H1 (cell line): ENCODE data around the gene NRL. TPM values are rescaled to one million over a fixed set of nuclear protein-coding genes. Genes with fewer than 3 reads are reported as not detected.

Experiments
- CTCF ChIA-PET: fragments of 300-600 bp; sonication (Branson Sonifier 250); formaldehyde crosslinking; loops from one replicate; lab custom pipeline; 2021; ENCODE audit not compliant: partially characterized antibody; lab: Charles Lee
- POLR2A ChIA-PET: fragments of 300-600 bp; sonication (Branson Sonifier 250); formaldehyde crosslinking; loops from one replicate; lab custom pipeline; 2021; ENCODE audit warnings: inconsistent platforms; ENCODE audit not compliant: partially characterized antibody; lab: Charles Lee
- DNase-seq, 2 experiments: peaks; one replicate each; pipeline versions ENCODE4 v3.0.0 to v3.0.0-alpha.2; 2010 to 2022; ENCODE audit warnings: low spot score in 2 of 2, low read depth in 1 of 2, mixed read lengths in 1 of 2
- FAIRE-seq: peaks from 2 replicates; lab custom pipeline; 2011; peaks lifted over from hg19 to GRCh38; lab: Jason Lieb, UNC
- H2AFZ ChIP-seq: 2 replicates; pipeline ENCODE4 v1.8.1; 2012; ENCODE audit warnings: low read length, inconsistent platforms
- H2AK5ac ChIP-seq: 2 replicates; pipeline ENCODE4 v1.6.1; 2013; ENCODE audit warnings: low read depth, low read length
- H2BK120ac ChIP-seq: replicated peaks from 2 replicates; pipeline ENCODE3; 2013; ENCODE audit warnings: low read depth, low read length, inconsistent platforms
- H2BK12ac ChIP-seq: 2 replicates; pipeline ENCODE4 v1.6.1; 2013; ENCODE audit warnings: low read depth, low read length
- H2BK15ac ChIP-seq: 2 replicates; pipeline ENCODE4 v1.6.1; 2013; ENCODE audit warnings: low read length
- H2BK20ac ChIP-seq: 2 replicates; pipeline ENCODE4 v1.6.1; 2013; ENCODE audit warnings: low read length
- H2BK5ac ChIP-seq: 2 replicates; pipeline ENCODE4 v1.6.1; 2013; ENCODE audit warnings: low read depth, low read length
- H3K14ac ChIP-seq: 2 replicates; pipeline ENCODE4 v1.6.1; 2013; ENCODE audit warnings: inconsistent platforms; ENCODE audit not compliant: insufficient read length
- H3K18ac ChIP-seq: 2 replicates; pipeline ENCODE4 v1.6.1; 2013; ENCODE audit warnings: low read length; ENCODE audit errors: extremely low read depth
- H3K23ac ChIP-seq: 2 replicates; pipeline ENCODE4 v1.6.1; 2013; ENCODE audit warnings: inconsistent platforms; ENCODE audit not compliant: insufficient read length
- H3K23me2 ChIP-seq: 2 replicates; pipeline ENCODE4 v1.6.1; 2013; ENCODE audit warnings: low read depth, low read length
- H3K27ac ChIP-seq: 2 replicates; pipeline ENCODE4 v1.6.1; 2011; ENCODE audit warnings: low read depth, low read length, inconsistent platforms
- H3K27me3 ChIP-seq, 4 experiments: replicated peaks in 1 of 4; 1 replicate in 1 of 4; 2 replicates in 3 of 4; pipeline versions ENCODE4 v1.6.1 to v1.8.1; 2011 to 2013; ENCODE audit warnings: low read length in 3 of 4, mild to moderate bottlenecking in 3 of 4, inconsistent platforms in 2 of 4, mixed read lengths in 2 of 4, moderate library complexity in 1 of 4; ENCODE audit not compliant: control insufficient read depth in 3 of 4, insufficient read depth in 3 of 4; ENCODE audit errors: extremely low read depth in 1 of 4
- H3K36me3 ChIP-seq, 4 experiments: 2 replicates each; pipeline versions ENCODE4 v1.6.1 to v1.8.1; 2011 to 2013; ENCODE audit warnings: mild to moderate bottlenecking in 4 of 4, low read length in 3 of 4, moderate library complexity in 2 of 4, control low read depth in 1 of 4, inconsistent platforms in 1 of 4; ENCODE audit not compliant: insufficient read depth in 4 of 4, control insufficient read depth in 2 of 4
- H3K4ac ChIP-seq: replicated peaks from 2 replicates; pipeline ENCODE3; 2013; ENCODE audit warnings: low read length, low read depth, mixed read lengths, inconsistent platforms; ENCODE audit not compliant: insufficient read length
- H3K4me1 ChIP-seq, 4 experiments: replicated peaks in 1 of 4; 1 replicate in 1 of 4; 2 replicates in 3 of 4; pipeline versions ENCODE4 v1.6.1 to v1.8.1; 2011 to 2013; ENCODE audit warnings: low read length in 3 of 4, inconsistent platforms in 2 of 4, mixed read lengths in 1 of 4; ENCODE audit not compliant: insufficient read depth in 4 of 4, control insufficient read depth in 3 of 4
- H3K4me2 ChIP-seq, 2 experiments: 2 replicates each; pipeline versions ENCODE4 v1.6.1 to v1.8.1; 2011 to 2013; ENCODE audit warnings: low read depth in 2 of 2, low read length in 2 of 2, control low read depth in 1 of 2, inconsistent platforms in 1 of 2, mild to moderate bottlenecking in 1 of 2; ENCODE audit not compliant: insufficient read depth in 1 of 2
- H3K4me3 ChIP-seq, 4 experiments: fragments of 200-600, 300-600 bp in 1 of 4; sonication (generic), shearing (Covaris generic), sonication (Bioruptor Twin) in 1 of 4; 2 replicates each; pipeline versions ENCODE4 v1.5.1 to v1.8.1; 2011 to 2016; ENCODE audit warnings: low read length in 4 of 4, low read depth in 3 of 4, control low read depth in 2 of 4, inconsistent platforms in 2 of 4, mild to moderate bottlenecking in 2 of 4, mixed read lengths in 1 of 4, moderate library complexity in 1 of 4; ENCODE audit not compliant: insufficient read depth in 2 of 4; ENCODE audit errors: extremely low read depth in 1 of 4
- H3K56ac ChIP-seq: replicated peaks from 2 replicates; pipeline ENCODE3; 2013; ENCODE audit warnings: low read depth, mild to moderate bottlenecking, mixed read lengths, low read length, inconsistent platforms; ENCODE audit not compliant: insufficient read length
- H3K79me1 ChIP-seq: 2 replicates; pipeline ENCODE4 v1.6.1; 2013; ENCODE audit warnings: low read depth, low read length, control low read depth
- H3K79me2 ChIP-seq, 2 experiments: 2 replicates each; pipeline versions ENCODE4 v1.6.1 to v1.8.1; 2012 to 2013; ENCODE audit warnings: low read length in 2 of 2, mild to moderate bottlenecking in 2 of 2, inconsistent platforms in 1 of 2; ENCODE audit not compliant: insufficient read depth in 2 of 2, control insufficient read depth in 1 of 2
- H3K9ac ChIP-seq, 4 experiments: replicated peaks in 1 of 4; 1 replicate in 1 of 4; 2 replicates in 3 of 4; pipeline versions ENCODE4 v1.6.1 to v1.8.1; 2011 to 2013; ENCODE audit warnings: low read depth in 3 of 4, low read length in 3 of 4, control low read depth in 2 of 4, mild to moderate bottlenecking in 2 of 4, moderate library complexity in 2 of 4, inconsistent platforms in 1 of 4; ENCODE audit errors: extremely low read depth in 1 of 4
- H3K9me3 ChIP-seq, 2 experiments: 2 replicates each; pipeline versions ENCODE4 v1.6.1 to v1.8.1; 2012 to 2013; ENCODE audit warnings: mild to moderate bottlenecking in 2 of 2, moderate library complexity in 2 of 2, control low read depth in 1 of 2, inconsistent platforms in 1 of 2, low read depth in 1 of 2, low read length in 1 of 2, mixed read lengths in 1 of 2; ENCODE audit not compliant: insufficient read depth in 2 of 2
- H4K20me1 ChIP-seq, 2 experiments: replicated peaks in 1 of 2; 2 replicates each; pipeline versions ENCODE3 to v1.8.1; 2011 to 2013; ENCODE audit warnings: inconsistent platforms in 2 of 2, low read length in 2 of 2, mild to moderate bottlenecking in 1 of 2; ENCODE audit not compliant: insufficient read depth in 2 of 2, control insufficient read depth in 1 of 2
- H4K5ac ChIP-seq: 2 replicates; pipeline ENCODE4 v1.6.1; 2013; ENCODE audit warnings: low read length, low read depth, mixed read lengths, inconsistent platforms; ENCODE audit not compliant: insufficient read length
- H4K8ac ChIP-seq: 2 replicates; pipeline ENCODE4 v1.8.0; 2013; ENCODE audit warnings: mild to moderate bottlenecking, moderate library complexity, low read length, inconsistent platforms; ENCODE audit not compliant: insufficient read depth; ENCODE audit errors: extremely low read depth
- H4K91ac ChIP-seq: replicated peaks from 2 replicates; pipeline ENCODE3; 2013; ENCODE audit warnings: low read length, mixed read lengths, inconsistent platforms; ENCODE audit not compliant: insufficient read length
- ATF2 ChIP-seq: IDR thresholded peaks from 2 replicates; pipeline ENCODE4 v1.6.1; 2012; ENCODE audit warnings: low read length, inconsistent platforms
- CREB1 ChIP-seq: IDR thresholded peaks from 2 replicates; pipeline ENCODE4 v1.6.1; 2012; ENCODE audit warnings: inconsistent platforms
- JUN ChIP-seq: IDR thresholded peaks from 2 replicates; pipeline ENCODE4 v1.6.1; 2011; ENCODE audit warnings: low read depth, mild to moderate bottlenecking, improper control_type of control experiment, low read length
- KDM4A ChIP-seq: IDR thresholded peaks from one replicate; pipeline ENCODE4 v1.7.1; 2012; ENCODE audit warnings: low read depth, mild to moderate bottlenecking, moderate library complexity, low read length, inconsistent platforms; ENCODE audit not compliant: severe bottlenecking
- TAF1 ChIP-seq: IDR thresholded peaks from 2 replicates; pipeline ENCODE4 v1.6.1; 2011; ENCODE audit warnings: mild to moderate bottlenecking, low read depth, low read length
- YY1 ChIP-seq: IDR thresholded peaks from 2 replicates; pipeline ENCODE4 v1.6.1; 2011; ENCODE audit warnings: low read depth, mild to moderate bottlenecking, low read length
- WGBS, 2 experiments: shearing (Covaris generic) in 1 of 2; methylation state at CpG; one replicate each; pipeline versions ENCODE4 v1.1.6 to v1.1.7; 2013 to 2015; ENCODE audit warnings: low lambda C conversion rate in 2 of 2, mixed read lengths in 2 of 2, inconsistent platforms in 1 of 2, low coverage in 1 of 2, missing lambda C conversion rate in 1 of 2; ENCODE audit not compliant: insufficient replicate concordance in 2 of 2, insufficient coverage in 1 of 2, insufficient read length in 1 of 2; ENCODE audit errors: extremely low coverage in 1 of 2, missing lambda C conversion rate in 1 of 2; 5-methylcytosine and 5-hydroxymethylcytosine counted together
- polyA plus RNA-seq, 7 experiments: library from polyadenylated mRNA; depleted of rRNA in 3 of 7; stranded (reverse) in 5 of 7; unstranded in 2 of 7; fragments of >200 nt in 5 of 7; fragments of 200-250 nt in 2 of 7; gene quantifications; 1 replicate in 5 of 7; 2 replicates in 1 of 7; 4 replicates in 1 of 7; pipeline versions ENCODE4 v1.2.1 to v1.2.3, GENCODE V29; 2011 to 2013; ENCODE audit warnings: missing spikeins in 2 of 7, mixed read lengths in 2 of 7
- total RNA-seq: library from RNA; stranded (reverse); fragmentation: NEBNext Ultra II Directional; extraction: Animal tissue kit (Norgen Biotek cat#: 25700); gene quantifications from 2 replicates; pipeline ENCODE4 v1.2.1, GENCODE V29; 2021

The NRL gene
- total and polyA plus RNA-seq, 2 of the 8 experiments (the other 6 are each of a cell fraction or from before 2014, with no cell fraction given), result 1.1 to 2.2 TPM

- Histone ChIP-seq H4K8ac (peak within 1 kb of the TSS; percentile 97), H3K14ac (no peak within 1 kb of the TSS), H2AK5ac (peak within 1 kb of the TSS; percentile 100), H3K27me3 (no peaks in the 10 kb centered on the region), H3K4ac (peak within 1 kb of the TSS; percentile 96), H4K5ac (peak within 1 kb of the TSS; percentile 82), H2BK120ac (peak within 1 kb of the TSS; percentile 86), H2AFZ (peak within 1 kb of the TSS; percentile 98), H3K4me1 (peaks cover 5 to 13% (median 9%) of the 10 kb centered on the region in 4 experiments), H3K79me1 (peaks cover 5% of the 10 kb centered on the region), H2BK20ac (peak within 1 kb of the TSS; percentile 99), H3K36me3 (peaks cover 3 to 21% (median 10%) of the 10 kb centered on the region in 4 experiments; a peak in 6 of 8 replicates), H3K23me2 (peaks cover 8% of the 10 kb centered on the region), H3K23ac (peak within 1 kb of the TSS; percentile 19), H3K9ac (peak within 1 kb of the TSS; percentile 87 to 95 (median 90)), H4K91ac (peak within 1 kb of the TSS; percentile 93), H2BK5ac (peak within 1 kb of the TSS; percentile 99), H3K79me2 (peaks cover 0 to 21% of the 10 kb centered on the region in 2 experiments; a peak in 2 of 4 replicates), H2BK12ac (peak within 1 kb of the TSS; percentile 99), H2BK15ac (peak within 1 kb of the TSS; percentile 99; the same call in 1 of the 2 replicates), H4K20me1 (peaks cover 4 to 9% of the 10 kb centered on the region in 2 experiments), H3K4me2 (peak within 1 kb of the TSS; percentile 88 to 91), H3K4me3 (peak within 1 kb of the TSS; percentile 60 to 96 (median 84)), H3K9me3 (no peaks in the 10 kb centered on the region), H3K18ac (peak within 1 kb of the TSS; percentile 100), H3K27ac (peak within 1 kb of the TSS; percentile 89), H3K56ac (peak within 1 kb of the TSS; percentile 97)
- POLR2A ChIA-PET, result interaction anchor here (0.8 to 23.9 kb wide), 32 partner anchors 11 to 544 kb away, joined by 3 to 626 read pairs (median 8); partner anchors contain the start of genes CARMIL3, CPNE6, DCAF11 and DHRS4L2
- CTCF ChIA-PET, result interaction anchor here (0.6 to 12.8 kb wide), 9 partner anchors 10 to 69 kb away, joined by 3 to 316 read pairs (median 8); partner anchors contain the start of genes CARMIL3, CPNE6, DCAF11 and NRL
- 2% methylated on average over 33 of the region's 68 CpGs; no CpG with 5 or more reads in 1 of the 2 experiments for WGBS, 2 experiments
- DNase-seq (peak; percentile 93 to 95), FAIRE-seq (no peak)
- TF ChIP-seq ATF2, result no peak
- no peak for TF ChIP-seq JUN
- TF ChIP-seq CREB1, result peak; percentile 7; the same call in 1 of the 2 replicates
- TF ChIP-seq YY1, result peak; percentile 61; the same call in 1 of the 2 replicates
- TF ChIP-seq TAF1, result peak; percentile 79
- no peak for TF ChIP-seq KDM4A
Measured at GRCh38 chr14:24093901-24094840, 20.6 kb downstream of the NRL start, which contains the start of gene PCK2. PCK2 (plus strand) TSS chr14:24094311; CDS start chr14:24094406, 95 bp downstream.
